Measurements from ENCODE around the gene BASP1. TPM values are rescaled to one million over a fixed set of nuclear protein-coding genes. Genes with fewer than 3 reads are reported as not detected.
"Not testable (repeated sequence)": the region's sequence is repeated elsewhere in the genome, so short reads cannot be mapped to it uniquely, and the experiment has no call there.

Gene BASP1
- polyA plus RNA-seq, 3 donors: 76.6 to 97.1 (median 84.1) TPM

DNA sequence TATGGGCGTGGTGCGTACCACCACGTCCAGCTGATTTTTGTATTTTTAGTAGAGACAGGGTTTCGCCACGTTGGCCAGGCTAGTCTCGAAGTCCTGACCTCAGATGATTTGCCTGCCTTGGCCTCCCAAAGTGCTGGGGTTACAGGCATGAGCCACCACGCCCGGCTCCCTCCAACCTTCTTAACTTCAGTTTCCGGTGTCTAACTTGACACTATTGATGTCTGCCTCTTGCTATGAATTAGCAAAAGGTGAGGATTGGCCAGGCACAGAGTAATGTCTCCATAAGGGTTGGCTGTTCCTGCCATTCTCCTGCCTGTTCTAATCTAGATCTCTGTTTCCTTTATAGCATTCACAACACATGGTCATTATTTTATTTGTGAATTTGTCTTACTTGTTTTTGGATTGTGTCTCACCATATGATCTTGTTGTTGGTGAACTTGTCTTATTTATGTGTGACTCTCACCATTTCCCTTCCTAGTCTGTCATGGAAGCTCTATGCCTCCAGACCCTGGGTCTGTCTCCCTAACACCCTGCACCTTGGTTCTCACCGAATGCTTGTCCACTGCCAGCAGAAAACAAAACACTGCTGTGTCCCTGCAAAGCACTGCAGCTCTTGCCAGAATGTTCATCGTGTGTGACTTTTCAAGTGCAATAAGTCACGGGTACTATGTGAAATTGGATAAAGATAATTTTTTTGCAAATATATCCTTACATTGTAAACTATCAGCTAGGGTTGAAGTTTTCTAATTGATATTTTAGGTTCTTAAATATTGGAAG lies 26.0 kb downstream of the BASP1 start:
- no peak for DNase-seq

DNA sequence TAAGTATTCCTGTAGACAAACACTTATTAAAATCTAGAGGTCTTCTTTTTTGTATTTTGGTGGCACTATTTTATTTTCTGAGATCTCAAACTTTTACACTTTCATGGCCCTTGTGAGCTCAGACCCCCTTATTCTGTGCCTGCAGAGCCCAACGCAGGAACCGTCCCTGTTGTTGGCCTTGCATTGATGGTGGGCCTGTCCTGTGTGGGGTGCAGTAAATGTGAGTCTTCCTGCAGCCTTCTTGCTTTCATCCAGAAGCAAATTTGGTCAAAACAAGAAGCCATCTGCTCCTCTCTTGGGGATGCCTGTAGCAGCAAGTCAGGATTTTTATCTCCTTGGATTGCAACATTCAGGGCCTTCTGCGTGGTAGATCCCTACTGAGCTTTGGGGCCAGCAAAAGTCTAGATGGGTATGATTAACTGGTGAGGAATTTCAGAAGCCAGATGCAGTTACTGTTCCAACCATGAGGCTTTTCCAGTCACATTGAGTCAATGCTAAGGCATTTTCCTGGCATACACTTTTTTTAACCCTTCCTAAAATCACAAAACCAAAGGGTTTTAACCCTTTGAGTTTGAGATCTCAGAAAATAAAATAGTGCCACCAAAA lies 31.7 kb downstream of the BASP1 start:
- DNase-seq: no peak

DNA sequence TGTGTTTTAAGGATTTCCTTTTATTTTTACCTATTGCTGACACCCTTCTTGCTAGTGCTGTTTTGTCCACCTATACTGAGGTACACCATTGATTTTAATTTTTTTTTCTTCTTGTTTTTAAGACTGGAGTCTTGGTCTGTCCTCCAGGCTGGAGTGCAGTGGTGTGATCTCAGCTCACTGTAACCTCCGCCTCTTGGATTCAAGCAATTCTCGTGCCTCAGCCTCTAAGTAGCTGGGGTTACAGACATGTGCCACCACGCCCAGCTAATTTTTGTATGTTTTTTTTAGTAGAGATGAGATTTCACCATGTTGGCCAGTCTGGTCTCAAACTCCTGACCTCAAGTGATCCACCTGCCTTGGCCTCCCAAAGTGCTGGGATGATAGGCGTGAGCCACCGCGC lies 32.4 kb downstream of the BASP1 start:
- not testable (repeated sequence) for DNase-seq

DNA sequence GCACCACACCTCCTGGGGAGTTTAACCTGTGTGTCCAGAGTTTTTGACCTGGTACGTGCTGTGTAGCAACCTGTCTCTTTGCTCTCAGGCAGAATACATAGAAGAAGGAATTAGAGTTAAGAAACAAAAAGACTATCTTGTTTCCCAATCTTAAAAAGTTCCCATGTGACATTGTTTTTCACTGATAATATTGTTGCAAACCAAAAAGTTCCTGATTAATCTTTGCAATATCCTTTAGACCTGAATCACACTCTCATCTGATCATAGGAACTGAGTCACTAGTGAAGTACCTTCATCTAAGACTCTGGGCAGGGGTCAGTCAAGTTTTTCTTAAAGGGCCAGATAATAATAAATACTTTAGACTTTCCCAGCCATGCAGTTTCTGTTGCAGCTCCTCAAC lies 35.1 kb downstream of the BASP1 start:
- DNase-seq: no peak

DNA sequence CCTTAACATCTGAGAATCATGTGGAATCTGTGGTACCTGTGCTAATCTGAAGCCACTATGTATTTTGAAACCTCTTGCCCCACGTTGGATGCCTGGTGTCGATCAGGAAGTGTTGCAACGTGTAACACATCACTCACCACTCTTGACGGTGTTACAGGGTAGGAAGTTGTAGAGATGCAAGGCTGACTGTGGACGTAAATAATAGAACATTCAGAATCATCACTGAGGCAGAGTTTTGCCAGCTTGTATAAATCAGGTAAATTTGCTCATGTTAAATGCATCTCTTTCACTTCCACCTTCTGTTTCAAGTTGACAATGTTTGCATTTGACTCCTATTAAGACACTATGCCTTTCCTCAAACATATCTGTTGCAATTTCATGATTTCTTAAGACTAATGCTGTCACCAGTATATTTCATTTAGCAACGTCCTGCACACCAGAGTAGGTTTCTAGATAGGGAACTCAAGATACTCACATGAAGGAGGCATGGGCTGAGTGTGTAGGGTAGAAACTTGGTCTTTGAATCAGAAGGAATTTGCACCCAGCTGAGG lies 38.1 kb downstream of the BASP1 start:
- no peak for DNase-seq

DNA sequence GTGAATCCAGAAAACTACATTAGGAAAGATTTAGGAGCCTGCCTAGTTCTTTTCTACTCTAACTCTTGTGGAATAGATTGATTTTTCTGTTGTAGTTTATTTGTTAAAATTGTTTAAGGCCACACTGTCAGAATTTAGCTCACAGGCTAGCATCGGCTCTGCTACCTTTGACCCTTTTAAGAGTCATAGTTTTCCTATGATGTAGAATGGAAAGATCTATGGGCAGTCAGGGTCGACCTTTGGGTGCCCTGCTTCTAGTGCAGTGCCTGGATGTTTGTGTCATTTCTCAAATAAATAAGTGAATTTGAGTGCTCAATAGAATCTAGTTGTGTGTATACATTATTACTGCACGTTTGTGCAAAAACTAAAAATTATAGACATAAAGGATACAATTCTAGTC lies 38.7 kb downstream of the BASP1 start:
- DNase-seq: no peak

DNA sequence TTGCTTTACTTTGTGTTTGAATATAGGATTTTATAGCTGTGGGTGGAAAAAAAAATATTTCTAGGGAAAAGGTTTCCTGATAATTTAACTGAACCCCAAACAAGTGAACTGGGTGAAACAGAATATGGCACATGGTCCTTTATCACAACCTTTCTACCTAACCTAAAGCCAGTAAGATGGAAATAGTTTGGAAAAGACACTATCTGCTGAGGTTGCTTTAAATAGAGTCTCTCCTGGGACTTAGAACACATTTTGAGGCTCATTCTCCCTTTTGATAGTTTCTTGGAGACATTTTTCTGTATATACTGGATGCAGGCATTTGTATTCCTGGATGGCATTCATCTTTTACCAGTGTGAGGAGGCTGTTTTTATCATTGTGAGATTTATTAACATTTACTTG lies 39.4 kb downstream of the BASP1 start:
- no peak for DNase-seq

DNA sequence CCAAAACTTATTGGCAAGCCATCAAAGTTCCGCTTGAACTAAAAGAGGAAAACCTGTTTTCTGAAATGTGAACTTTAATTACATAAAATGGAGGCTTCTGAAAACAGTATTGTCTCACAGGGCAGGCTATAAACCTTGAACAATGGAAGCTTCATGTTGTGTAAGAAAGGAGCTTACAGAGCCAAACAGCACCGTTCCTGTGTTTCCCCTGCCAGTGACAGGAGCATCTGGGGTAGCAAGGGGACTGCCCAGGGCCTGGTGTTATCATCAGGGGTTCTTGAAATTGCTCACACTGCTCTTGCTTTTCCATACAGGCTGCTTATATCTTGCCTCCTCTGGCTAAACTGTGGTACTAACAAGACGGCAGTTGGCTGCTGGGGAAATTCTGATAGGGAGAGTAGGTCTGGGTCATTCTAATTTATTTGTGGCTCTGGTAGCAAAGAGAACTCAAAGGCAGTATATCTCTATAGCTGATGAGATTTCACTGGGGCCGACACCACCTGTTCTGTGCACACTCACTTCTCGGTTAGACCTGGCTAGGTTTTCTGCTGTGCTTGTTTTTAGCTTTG lies 40.4 kb downstream of the BASP1 start:
- DNase-seq: no peak

DNA sequence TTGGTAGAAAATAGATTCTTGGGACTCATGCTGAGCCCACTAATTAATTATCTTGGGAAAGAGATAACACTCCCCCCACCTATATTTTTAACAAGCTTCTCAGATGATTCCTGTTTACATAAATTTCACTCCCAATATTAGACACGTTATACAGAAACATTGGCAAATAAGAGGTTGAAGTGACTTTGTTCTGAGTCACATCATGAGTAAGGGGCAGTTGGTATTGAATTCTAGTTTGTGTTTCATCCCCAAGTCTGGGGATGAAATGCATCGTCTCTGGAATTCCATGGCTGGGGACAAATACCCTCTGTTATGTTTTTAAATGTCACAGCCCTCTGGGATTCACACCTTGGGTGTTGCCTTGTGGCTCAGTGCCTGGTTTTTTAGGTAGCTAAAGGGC lies 41.0 kb downstream of the BASP1 start:
- DNase-seq: no peak

DNA sequence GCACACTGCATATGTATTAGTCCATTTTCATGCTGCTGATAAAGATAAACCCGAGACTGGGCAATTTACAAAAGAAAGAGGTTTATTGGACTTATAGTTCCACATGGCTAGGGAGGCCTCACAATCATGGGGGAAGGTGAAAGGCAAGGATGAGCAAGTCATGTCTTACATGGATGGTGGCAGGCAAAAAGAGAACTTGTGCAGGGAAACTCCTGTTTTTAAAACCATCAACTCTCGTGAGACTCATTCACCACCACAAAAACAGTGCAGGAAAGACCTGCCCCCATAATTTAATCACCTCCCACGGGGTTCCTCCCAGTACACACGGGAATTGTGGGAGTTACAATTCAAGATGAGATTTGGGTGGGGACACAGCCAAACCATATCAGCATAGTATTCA lies 41.6 kb downstream of the BASP1 start:
- DNase-seq: not testable (repeated sequence)

DNA sequence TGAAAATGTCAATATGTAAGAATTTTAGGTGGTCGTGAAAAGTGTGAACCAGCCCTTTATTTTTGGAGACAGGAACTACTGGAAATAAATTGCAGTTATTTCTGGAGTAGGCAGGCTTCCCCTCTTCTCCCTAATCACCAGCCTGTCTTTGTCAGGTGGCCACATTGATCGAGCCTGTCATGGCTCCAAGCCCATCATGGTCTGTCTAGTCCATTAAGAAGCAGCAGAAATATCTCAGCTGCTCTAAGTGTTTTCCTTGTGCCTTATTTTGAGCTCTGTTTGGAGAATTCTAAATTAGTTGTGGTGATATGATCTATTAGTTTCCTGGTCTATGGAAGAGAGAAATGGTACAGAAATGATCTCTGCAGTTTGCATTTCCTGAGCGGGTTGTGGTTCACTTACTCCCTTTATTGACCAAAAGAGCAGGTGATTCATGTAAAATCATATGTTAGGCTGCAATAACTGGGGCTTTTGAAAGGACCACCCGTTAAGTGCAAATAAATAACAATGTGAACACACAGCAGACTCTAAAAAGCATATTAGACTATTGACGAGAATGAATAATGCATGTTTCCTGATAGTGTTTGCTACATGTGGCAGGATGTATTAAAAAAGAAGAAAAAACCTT lies 42.3 kb downstream of the BASP1 start:
- DNase-seq: no peak

DNA sequence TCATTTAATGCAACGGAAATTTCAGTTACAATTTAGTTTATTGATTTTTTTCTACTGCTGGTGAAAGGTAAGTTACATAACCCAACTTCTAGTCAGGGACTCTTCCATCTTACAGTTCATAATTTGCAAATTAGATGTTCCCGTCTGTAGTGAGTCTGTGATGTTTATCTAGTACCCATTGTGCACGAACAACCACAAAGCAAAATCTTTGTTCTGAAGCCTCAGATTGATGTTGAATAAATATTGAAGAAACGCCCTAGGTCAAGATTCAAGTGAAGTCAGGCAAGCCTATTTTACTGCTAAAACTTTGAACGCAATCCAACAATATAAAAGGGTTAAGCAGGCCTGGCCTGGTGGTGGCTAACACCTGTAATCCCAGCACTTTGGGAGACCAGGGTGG lies 43.1 kb downstream of the BASP1 start:
- no peak for DNase-seq

DNA sequence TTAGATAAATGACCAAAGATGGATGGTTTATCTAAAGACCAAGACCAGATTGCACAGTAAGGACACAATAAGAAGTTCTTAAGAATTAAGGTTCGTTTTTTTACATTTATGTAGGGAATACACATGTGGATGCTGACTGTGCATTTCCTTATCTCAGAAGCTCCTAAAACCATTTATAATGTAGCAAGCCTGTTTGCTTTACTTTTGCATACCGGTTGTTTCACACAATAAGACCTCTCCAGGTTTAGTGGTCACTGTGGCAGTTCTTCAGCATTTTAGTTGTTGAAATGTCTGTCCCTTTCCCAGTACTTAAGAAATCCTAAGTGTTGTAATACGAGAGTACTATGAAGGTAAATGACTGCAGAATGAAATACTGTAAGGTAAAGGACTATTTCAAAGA lies 43.6 kb downstream of the BASP1 start:
- DNase-seq: no peak

DNA sequence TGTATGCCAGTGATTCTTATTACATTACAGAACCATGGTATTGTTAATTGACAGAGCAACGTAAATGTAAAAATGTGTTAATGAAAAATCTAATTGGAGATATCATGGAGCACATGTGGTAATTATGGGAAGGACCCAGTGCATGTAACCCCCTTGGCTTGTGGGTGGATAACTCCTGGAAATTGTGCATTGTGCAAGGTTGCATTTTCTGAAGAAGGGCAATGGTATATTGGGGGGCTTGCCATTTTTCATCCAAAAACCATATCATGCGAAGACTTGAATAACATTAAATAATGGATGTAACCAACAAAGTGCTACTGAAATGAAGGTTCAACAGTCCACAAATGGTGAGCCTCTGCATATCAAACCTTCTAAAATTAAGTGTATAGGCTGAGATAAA lies 47.6 kb downstream of the BASP1 start:
- no peak for DNase-seq

DNA sequence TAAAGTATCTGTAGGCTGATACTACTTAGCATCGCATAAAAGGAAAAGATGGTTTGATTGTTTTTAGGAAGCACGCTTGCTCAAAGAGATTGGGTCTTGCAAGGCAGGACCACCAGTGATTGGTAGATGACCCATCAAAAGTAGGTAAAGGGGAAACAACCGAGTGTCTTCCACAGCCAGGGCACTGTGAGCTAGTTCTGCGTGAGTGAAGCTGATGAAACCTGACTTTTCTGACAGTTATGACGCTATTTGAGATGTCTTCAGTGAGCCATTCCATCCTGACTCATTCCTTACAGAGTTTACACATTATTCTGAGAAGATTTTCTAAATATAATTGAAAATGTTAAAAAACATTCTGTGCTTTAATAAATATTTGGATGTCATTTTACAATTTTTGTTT lies 49.7 kb downstream of the BASP1 start:
- DNase-seq: no peak

DNA sequence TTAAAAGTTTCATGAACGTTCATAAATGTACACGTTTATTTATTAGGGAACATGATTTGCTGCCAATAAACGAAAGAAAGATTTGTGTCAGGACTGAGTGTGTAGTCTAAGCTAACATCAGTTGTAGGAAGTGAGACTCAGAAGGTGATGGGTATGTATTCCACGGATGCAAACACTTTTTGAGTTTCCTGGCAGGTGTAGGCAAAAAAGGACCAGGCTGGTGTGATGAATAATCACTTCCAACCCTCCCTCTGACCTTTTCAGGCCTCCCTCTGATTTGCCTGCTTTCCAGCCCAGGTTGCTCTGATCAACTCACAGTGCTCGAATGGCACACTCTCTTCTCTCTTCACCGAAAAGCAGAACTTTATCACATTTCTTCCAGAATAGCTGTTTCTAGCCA lies 51.8 kb downstream of the BASP1 start:
- DNase-seq: no peak

DNA sequence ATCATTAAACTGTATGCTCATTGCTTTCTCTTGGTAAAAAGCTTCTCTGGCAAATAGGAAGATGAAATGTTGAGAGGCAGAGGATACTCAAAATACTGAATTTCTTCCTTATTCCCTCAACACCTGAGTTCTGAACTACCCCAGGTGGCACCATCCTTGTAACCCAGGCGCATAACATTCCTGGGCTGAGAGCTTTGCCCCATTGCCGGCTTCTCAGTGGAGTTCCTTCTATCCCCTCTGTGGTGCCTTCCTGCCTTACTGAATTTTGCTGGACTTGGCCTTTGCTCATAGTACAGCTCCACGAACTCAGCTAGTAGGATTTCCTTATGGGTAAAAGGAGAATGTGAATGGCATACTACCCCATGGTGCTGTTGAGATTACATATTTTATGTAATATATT lies 54.7 kb downstream of the BASP1 start:
- no peak for DNase-seq

DNA sequence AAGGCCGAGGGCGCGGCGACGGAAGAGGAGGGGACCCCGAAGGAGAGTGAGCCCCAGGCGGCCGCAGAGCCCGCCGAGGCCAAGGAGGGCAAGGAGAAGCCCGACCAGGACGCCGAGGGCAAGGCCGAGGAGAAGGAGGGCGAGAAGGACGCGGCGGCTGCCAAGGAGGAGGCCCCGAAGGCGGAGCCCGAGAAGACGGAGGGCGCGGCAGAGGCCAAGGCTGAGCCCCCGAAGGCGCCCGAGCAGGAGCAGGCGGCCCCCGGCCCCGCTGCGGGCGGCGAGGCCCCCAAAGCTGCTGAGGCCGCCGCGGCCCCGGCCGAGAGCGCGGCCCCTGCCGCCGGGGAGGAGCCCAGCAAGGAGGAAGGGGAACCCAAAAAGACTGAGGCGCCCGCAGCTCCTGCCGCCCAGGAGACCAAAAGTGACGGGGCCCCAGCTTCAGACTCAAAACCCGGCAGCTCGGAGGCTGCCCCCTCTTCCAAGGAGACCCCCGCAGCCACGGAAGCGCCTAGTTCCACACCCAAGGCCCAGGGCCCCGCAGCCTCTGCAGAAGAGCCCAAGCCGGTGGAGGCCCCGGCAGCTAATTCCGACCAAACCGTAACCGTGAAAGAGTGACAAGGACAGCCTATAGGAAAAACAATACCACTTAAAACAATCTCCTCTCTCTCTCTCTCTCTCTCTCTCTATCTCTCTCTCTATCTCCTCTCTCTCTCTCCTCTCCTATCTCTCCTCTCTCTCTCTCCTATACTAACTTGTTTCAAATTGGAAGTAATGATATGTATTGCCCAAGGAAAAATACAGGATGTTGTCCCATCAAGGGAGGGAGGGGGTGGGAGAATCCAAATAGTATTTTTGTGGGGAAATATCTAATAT lies 58.1 kb downstream of the BASP1 start:
- no peak for DNase-seq

DNA sequence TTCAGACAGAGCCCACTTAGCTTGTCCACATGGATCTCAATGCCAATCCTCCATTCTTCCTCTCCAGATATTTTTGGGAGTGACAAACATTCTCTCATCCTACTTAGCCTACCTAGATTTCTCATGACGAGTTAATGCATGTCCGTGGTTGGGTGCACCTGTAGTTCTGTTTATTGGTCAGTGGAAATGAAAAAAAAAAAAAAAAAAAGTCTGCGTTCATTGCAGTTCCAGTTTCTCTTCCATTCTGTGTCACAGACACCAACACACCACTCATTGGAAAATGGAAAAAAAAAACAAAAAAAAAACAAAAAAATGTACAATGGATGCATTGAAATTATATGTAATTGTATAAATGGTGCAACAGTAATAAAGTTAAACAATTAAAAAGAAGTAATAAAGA lies 59.0 kb downstream of the BASP1 start:
- DNase-seq: no peak

DNA sequence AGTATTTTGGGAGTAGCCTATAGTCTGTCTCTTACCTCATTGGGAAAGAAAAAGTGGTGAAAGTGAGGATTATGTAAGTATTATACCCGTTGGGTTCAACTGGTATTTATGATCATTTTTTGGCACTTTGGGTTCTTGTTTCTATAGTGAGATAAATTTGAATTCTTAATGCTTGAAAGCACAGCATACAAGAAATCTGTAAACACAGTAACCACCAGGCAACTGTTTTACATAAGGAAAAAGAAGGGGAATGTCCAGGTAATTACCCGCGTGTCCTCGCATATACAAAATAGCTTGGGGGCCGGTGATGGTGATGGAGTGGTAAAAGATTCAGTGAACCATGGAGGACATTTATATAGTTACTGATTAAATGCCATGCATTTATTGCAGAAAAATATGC lies 60.5 kb downstream of the BASP1 start:
- DNase-seq: no peak

DNA sequence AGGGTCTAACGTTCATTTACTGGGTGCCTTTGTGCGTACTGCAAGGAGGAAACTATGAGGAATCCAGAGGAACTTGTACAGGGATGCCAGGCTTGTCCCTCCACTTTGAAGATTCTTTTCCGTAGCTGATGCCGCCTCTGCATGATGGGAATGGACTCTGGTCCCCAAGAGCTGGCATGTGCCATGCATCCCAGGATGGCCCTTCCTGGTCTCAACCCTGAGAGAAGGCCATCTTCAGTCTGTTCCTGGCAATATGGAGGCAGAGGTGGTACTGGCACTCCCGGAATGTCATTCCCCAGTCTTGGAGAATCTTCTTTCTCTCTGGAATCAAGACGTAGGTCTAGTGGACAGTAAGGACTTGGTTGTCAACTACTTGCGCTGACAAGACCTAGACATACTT lies 61.5 kb downstream of the BASP1 start:
- DNase-seq: no peak

DNA sequence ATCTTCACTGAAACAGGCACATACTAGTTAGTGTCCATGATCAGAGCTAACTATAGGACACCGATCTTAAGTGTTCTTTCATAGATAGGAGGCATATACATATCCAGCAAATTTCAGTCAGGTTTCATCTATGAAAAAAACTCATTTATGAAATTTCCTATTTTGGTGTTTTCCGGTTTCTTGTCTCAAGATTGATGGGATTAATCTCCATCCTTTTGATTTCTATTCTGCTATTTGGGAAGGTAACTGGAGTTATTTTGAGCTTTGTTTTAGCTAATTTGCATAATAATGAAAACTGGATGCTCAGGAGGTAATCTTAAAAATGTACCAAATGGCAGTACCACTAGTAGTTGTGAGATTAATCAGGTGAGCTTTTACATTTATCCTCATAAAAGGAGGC lies 62.1 kb downstream of the BASP1 start:
- no peak for DNase-seq
